IMR-90 (cell line): ENCODE measurements around the gene DNMT3A. TPM values are rescaled to one million over a fixed set of nuclear protein-coding genes. Genes with fewer than 3 reads are reported as not detected.

Experiments used
- ATAC-seq: fragments of 200-7000 bp; cut with Tn5 transposase; 2 replicates; pipeline ENCODE4 v1.9.1; 2020; ENCODE audit warnings: low read depth, mild to moderate bottlenecking, moderate library complexity
- BruUV-seq: library from RNA; stranded (reverse); fragments of 400-500 nt; replicated peaks from 2 replicates; lab custom pipeline; 2021; lab: Mats Ljungman, UMichigan
- CTCF ChIA-PET: fragments of 300-600 bp; formaldehyde crosslinking; extraction: SDS; loops from one replicate; lab custom pipeline; 2021; ENCODE audit warnings: antibody characterized with exemption; lab: Yijun Ruan, JAX
- POLR2A ChIA-PET: fragments of 300-600 bp; sonication (Branson Sonifier 250); formaldehyde crosslinking; loops from one replicate; lab custom pipeline; 2022; ENCODE audit warnings: antibody characterized with exemption; ENCODE audit not compliant: unreplicated experiment; lab: Charles Lee
- DNase-seq: peaks from one replicate; pipeline ENCODE4 v3.0.0; 2013
- H2AFZ ChIP-seq: replicated peaks from 2 replicates; pipeline ENCODE3; 2013; ENCODE audit warnings: low read length, mild to moderate bottlenecking; ENCODE audit not compliant: poor library complexity
- H2AK5ac ChIP-seq: 2 replicates; pipeline ENCODE4 v1.6.1; 2013; ENCODE audit warnings: low read depth, low read length, inconsistent platforms
- H2AK9ac ChIP-seq: replicated peaks from 2 replicates; pipeline ENCODE3; 2013; ENCODE audit warnings: mild to moderate bottlenecking, low read depth, low read length, moderate library complexity; ENCODE audit not compliant: poor library complexity
- H2BK120ac ChIP-seq: 2 replicates; pipeline ENCODE4 v1.6.1; 2013; ENCODE audit warnings: low read depth, low read length, inconsistent platforms
- H2BK15ac ChIP-seq: 3 replicates; pipeline ENCODE4 v1.6.1; 2013; ENCODE audit warnings: low read depth, low read length, inconsistent platforms
- H2BK20ac ChIP-seq: 2 replicates; pipeline ENCODE4 v1.6.1; 2013; ENCODE audit warnings: low read depth, mild to moderate bottlenecking, inconsistent platforms, low read length, moderate library complexity
- H2BK5ac ChIP-seq: 2 replicates; pipeline ENCODE4 v1.6.1; 2013; ENCODE audit warnings: mild to moderate bottlenecking, low read depth, low read length, inconsistent platforms; ENCODE audit not compliant: poor library complexity, severe bottlenecking
- H3K14ac ChIP-seq: replicated peaks from 2 replicates; pipeline ENCODE4 v1.6.1; 2013; ENCODE audit warnings: low read depth, low read length, inconsistent platforms
- H3K18ac ChIP-seq: 2 replicates; pipeline ENCODE4 v1.6.1; 2013; ENCODE audit warnings: low read depth, low read length, control low read depth
- H3K23ac ChIP-seq: 2 replicates; pipeline ENCODE4 v1.6.1; 2013; ENCODE audit warnings: low read depth, low read length, inconsistent platforms
- H3K27ac ChIP-seq: 2 replicates; pipeline ENCODE4 v1.5.1; 2013; ENCODE audit warnings: mild to moderate bottlenecking, control low read depth, low read length; ENCODE audit not compliant: insufficient read depth
- H3K27me3 ChIP-seq: 2 replicates; pipeline ENCODE4 v1.6.1; 2013; ENCODE audit warnings: low read length; ENCODE audit not compliant: control insufficient read depth, insufficient read depth
- H3K36me3 ChIP-seq: 2 replicates; pipeline ENCODE4 v1.6.1; 2013; ENCODE audit warnings: low read length, mixed read lengths; ENCODE audit not compliant: control insufficient read depth, insufficient read depth
- H3K4ac ChIP-seq: 2 replicates; pipeline ENCODE4 v1.6.1; 2013; ENCODE audit warnings: low read depth, low read length, inconsistent platforms
- H3K4me1 ChIP-seq: 2 replicates; pipeline ENCODE4 v1.6.1; 2013; ENCODE audit warnings: low read length, mixed read lengths; ENCODE audit not compliant: control insufficient read depth, insufficient read depth
- H3K4me2 ChIP-seq: 2 replicates; pipeline ENCODE4 v1.6.1; 2013; ENCODE audit warnings: low read depth, mild to moderate bottlenecking, control low read depth, low read length, moderate library complexity
- H3K4me3 ChIP-seq: 2 replicates; pipeline ENCODE4 v1.5.1; 2013; ENCODE audit warnings: low read depth, mild to moderate bottlenecking, control low read depth, low read length, moderate library complexity; ENCODE audit not compliant: insufficient read depth
- H3K56ac ChIP-seq: 2 replicates; pipeline ENCODE4 v1.6.1; 2013; ENCODE audit warnings: low read length, inconsistent platforms; ENCODE audit not compliant: insufficient read depth; ENCODE audit errors: extremely low read depth
- H3K79me1 ChIP-seq, 2 experiments: 2 replicates each; pipeline ENCODE4 v1.6.1; 2013; ENCODE audit warnings: low read length in 2 of 2, inconsistent platforms in 1 of 2, low read depth in 1 of 2
- H3K9ac ChIP-seq: 2 replicates; pipeline ENCODE4 v1.6.1; 2013; ENCODE audit warnings: low read depth, low read length, control low read depth
- H3K9me1 ChIP-seq: 2 replicates; pipeline ENCODE4 v1.6.1; 2013; ENCODE audit warnings: low read length, inconsistent platforms; ENCODE audit not compliant: insufficient read depth
- H3K9me3 ChIP-seq: 2 replicates; pipeline ENCODE4 v1.6.1; 2013; ENCODE audit warnings: low read length; ENCODE audit not compliant: control insufficient read depth, insufficient read depth
- H4K20me1 ChIP-seq: 2 replicates; pipeline ENCODE4 v1.6.1; 2013; ENCODE audit warnings: low read length, inconsistent platforms; ENCODE audit not compliant: insufficient read depth
- H4K5ac ChIP-seq: 2 replicates; pipeline ENCODE4 v1.6.1; 2013; ENCODE audit warnings: mild to moderate bottlenecking, low read depth, low read length, control low read depth
- H4K8ac ChIP-seq, 2 experiments: 2 replicates each; pipeline ENCODE4 v1.6.1; 2013; ENCODE audit warnings: low read depth in 2 of 2, low read length in 2 of 2, control low read depth in 1 of 2, inconsistent platforms in 1 of 2
- H4K91ac ChIP-seq: 2 replicates; pipeline ENCODE4 v1.6.1; 2013; ENCODE audit warnings: low read depth, low read length, inconsistent platforms; ENCODE audit not compliant: insufficient read depth
- CEBPB ChIP-seq: IDR thresholded peaks from 2 replicates; pipeline ENCODE4 v1.6.1; 2012; ENCODE audit warnings: low read depth, low read length, improper control_type of control experiment
- CHD1 ChIP-seq: IDR thresholded peaks from 2 replicates; pipeline ENCODE4 v1.6.1; 2012; ENCODE audit warnings: low read depth, low read length, improper control_type of control experiment
- NFE2L2 ChIP-seq: fragments of 150-350 bp; IDR thresholded peaks from 2 replicates; pipeline ENCODE4 v1.6.1; 2016; ENCODE audit warnings: low read depth, mild to moderate bottlenecking, low read length
- RAD21 ChIP-seq: IDR thresholded peaks from 2 replicates; pipeline ENCODE4 v1.6.1; 2012; ENCODE audit warnings: low read length, improper control_type of control experiment
- SMC3 ChIP-seq: fragments of 150-350 bp; IDR thresholded peaks from 2 replicates; pipeline ENCODE4 v1.6.1; 2016; ENCODE audit warnings: low read depth, mild to moderate bottlenecking, antibody characterized with exemption, low read length, moderate library complexity
- USF2 ChIP-seq: fragments of 150-350 bp; IDR thresholded peaks from 2 replicates; pipeline ENCODE4 v1.6.1; 2017; ENCODE audit warnings: mild to moderate bottlenecking, antibody characterized with exemption, low read length, low read depth
- WGBS, 2 experiments: methylation state at CpG; one replicate each; pipeline versions ENCODE4 v1.1.5 to v1.1.7; 2013; ENCODE audit warnings: missing lambda C conversion rate in 2 of 2; ENCODE audit not compliant: insufficient read length in 1 of 2; ENCODE audit errors: extremely low coverage in 2 of 2; 5-methylcytosine and 5-hydroxymethylcytosine counted together
- dilution Hi-C: fragments of 300-500 bp; cut with HindIII; formaldehyde crosslinking; loops from one replicate; pipeline ENCODE4 v1.14.3; 2018; ENCODE audit warnings: low sequenced_read_pairs; ENCODE audit not compliant: unreplicated experiment
- in situ Hi-C: fragments of 300-500 bp; cut with MboI; formaldehyde crosslinking; loops from 3 replicates; pipeline ENCODE4 v1.14.3; 2019; ENCODE audit warnings: low sequenced_read_pairs, inconsistent platforms, mixed read lengths
- intact Hi-C: fragments of 100-400 bp; cut with micrococcal nuclease; formaldehyde crosslinking; loops from 2 replicates; pipeline ENCODE4 v1.10.0; 2022
- polyA plus RNA-seq, 3 experiments: library from polyadenylated mRNA; depleted of rRNA; stranded (reverse); fragments of >200 nt; gene quantifications; 2 replicates each; pipeline ENCODE4 v1.2.3, GENCODE V29; 2012; ENCODE audit warnings: low replicate concordance in 1 of 3
- total RNA-seq: library from RNA; depleted of rRNA; stranded (reverse); fragments of >200 nt; gene quantifications from 2 replicates; pipeline ENCODE4 v1.2.3, GENCODE V29; 2012
- TF ChIP-seq, protein P1 (sequence below): conservative IDR thresholded peaks from 2 replicates; pipeline ENCODE4 v1.5.1; 2012; ENCODE audit warnings: mild to moderate bottlenecking, low read depth, low read length, improper control_type of control experiment

DNMT3A gene
- total and polyA plus RNA-seq, 2 of the 4 experiments (the other 2 are of a cell fraction) = 4.4 to 9.7 TPM

- no TSS peak for BruUV-seq
- TF ChIP-seq CEBPB (no peak), CHD1 (no peak), RAD21 (no peak), SMC3 (no peak), USF2 (no peak), NFE2L2 (no peak)
- TF ChIP-seq, protein P1, sequence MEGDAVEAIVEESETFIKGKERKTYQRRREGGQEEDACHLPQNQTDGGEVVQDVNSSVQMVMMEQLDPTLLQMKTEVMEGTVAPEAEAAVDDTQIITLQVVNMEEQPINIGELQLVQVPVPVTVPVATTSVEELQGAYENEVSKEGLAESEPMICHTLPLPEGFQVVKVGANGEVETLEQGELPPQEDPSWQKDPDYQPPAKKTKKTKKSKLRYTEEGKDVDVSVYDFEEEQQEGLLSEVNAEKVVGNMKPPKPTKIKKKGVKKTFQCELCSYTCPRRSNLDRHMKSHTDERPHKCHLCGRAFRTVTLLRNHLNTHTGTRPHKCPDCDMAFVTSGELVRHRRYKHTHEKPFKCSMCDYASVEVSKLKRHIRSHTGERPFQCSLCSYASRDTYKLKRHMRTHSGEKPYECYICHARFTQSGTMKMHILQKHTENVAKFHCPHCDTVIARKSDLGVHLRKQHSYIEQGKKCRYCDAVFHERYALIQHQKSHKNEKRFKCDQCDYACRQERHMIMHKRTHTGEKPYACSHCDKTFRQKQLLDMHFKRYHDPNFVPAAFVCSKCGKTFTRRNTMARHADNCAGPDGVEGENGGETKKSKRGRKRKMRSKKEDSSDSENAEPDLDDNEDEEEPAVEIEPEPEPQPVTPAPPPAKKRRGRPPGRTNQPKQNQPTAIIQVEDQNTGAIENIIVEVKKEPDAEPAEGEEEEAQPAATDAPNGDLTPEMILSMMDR = no peak
- no peak overlapping the region for H3K23ac ChIP-seq
- no peak overlapping the region for H3K9ac ChIP-seq
- H3K18ac ChIP-seq = no peak overlapping the region
- no peaks in the 10 kb centered on the region; a peak in 1 of 4 replicates for H3K79me1 ChIP-seq
- H3K27me3 ChIP-seq = no peaks in the 10 kb centered on the region
- no peak overlapping the region for H2AK5ac ChIP-seq
- no peak overlapping the region for H4K5ac ChIP-seq
- H3K56ac ChIP-seq = no peak overlapping the region
- H2BK20ac ChIP-seq = no peak overlapping the region
- WGBS, 2 experiments = 100% methylated on average over 1 of the region's 7 CpGs; no CpG with 5 or more reads in 1 of the 2 experiments
- no peak overlapping the region for H2AK9ac ChIP-seq
- H3K4me1 ChIP-seq = peaks cover 3% of the 10 kb centered on the region; the same call in 1 of the 2 replicates
- no peak overlapping the region for H2BK120ac ChIP-seq
- H2BK15ac ChIP-seq = no peak overlapping the region
- H3K4ac ChIP-seq = no peak overlapping the region
- no peak overlapping the region for H3K14ac ChIP-seq
- H3K27ac ChIP-seq = no peak overlapping the region
- in situ Hi-C loops (no loop called here), intact Hi-C loops (loop anchor here (10.0 kb wide), 1 partner anchor 357 kb away; no protein-coding TSS in a partner anchor), dilution Hi-C loops (no loop called here)
- no peak overlapping the region for H4K8ac ChIP-seq
- CTCF ChIA-PET = no interaction called here
- H3K9me1 ChIP-seq = no peaks in the 10 kb centered on the region
- no peak overlapping the region for H2AFZ ChIP-seq
- H4K91ac ChIP-seq = no peak overlapping the region
- POLR2A ChIA-PET = no interaction called here
- H2BK5ac ChIP-seq = no peak overlapping the region
- no peak overlapping the region for H3K4me3 ChIP-seq
- H3K36me3 ChIP-seq = peaks cover 43% of the 10 kb centered on the region
- DNase-seq (no peak), ATAC-seq (no peak)
- H3K9me3 ChIP-seq = no peaks in the 10 kb centered on the region
- no peak overlapping the region for H3K4me2 ChIP-seq
- peaks cover 24% of the 10 kb centered on the region for H4K20me1 ChIP-seq
These were observed 33.7 kb downstream of the DNMT3A start for GRCh38 chr2:25307949-25308557.
